H54 (cell line): ENCODE results near the gene TNP1.

Source experiments
- DNase-seq: peaks from one replicate; pipeline ENCODE4 v3.0.0; 2011; ENCODE audit warnings: low spot score, mixed read lengths; ENCODE audit not compliant: insufficient read length
- FAIRE-seq: peaks from 3 replicates; lab custom pipeline; 2011; peaks lifted over from hg19 to GRCh38; lab: Jason Lieb, UNC
- POLR2A ChIP-seq: IDR thresholded peaks from 2 replicates; pipeline ENCODE4 v1.6.1; 2011; ENCODE audit warnings: low read depth, mild to moderate bottlenecking, low read length

Gene TNP1

GRCh38 chr2:216884347-216884746 lies 24.5 kb upstream of the TNP1 start:
- TF ChIP-seq POLR2A = no peak
- FAIRE-seq (no peak), DNase-seq (no peak)

- no peak for TF ChIP-seq POLR2A
- DNase-seq = no peak
- FAIRE-seq = no peak
Measured at GRCh38 chr2:216882876-216883275, 23.0 kb upstream of the TNP1 start.

GRCh38 chr2:216881411-216881810 lies 21.5 kb upstream of the TNP1 start:
- no peak for TF ChIP-seq POLR2A
- FAIRE-seq = no peak

GRCh38 chr2:216880509-216881184 lies 20.8 kb upstream of the TNP1 start:
- FAIRE-seq (no peak), DNase-seq (no peak)
- no peak for TF ChIP-seq POLR2A

More at GRCh38 chr2:216881411-216881810, 21.5 kb upstream of the TNP1 start:
- DNase-seq = no peak

GRCh38 chr2:216879727-216880508 lies 20.1 kb upstream of the TNP1 start:
- TF ChIP-seq POLR2A = no peak
- FAIRE-seq = no peak
- DNase-seq = no peak

- no peak for TF ChIP-seq POLR2A
- FAIRE-seq (no peak), DNase-seq (no peak)
Measured at GRCh38 chr2:216878072-216878471, 18.2 kb upstream of the TNP1 start.

GRCh38 chr2:216877085-216877484 lies 17.2 kb upstream of the TNP1 start:
- TF ChIP-seq POLR2A = no peak
- DNase-seq (no peak), FAIRE-seq (no peak)

GRCh38 chr2:216875862-216876261 lies 16.0 kb upstream of the TNP1 start:
- DNase-seq = no peak
- FAIRE-seq = no peak
- TF ChIP-seq POLR2A = no peak

GRCh38 chr2:216873573-216873972 lies 13.7 kb upstream of the TNP1 start:
- no peak for FAIRE-seq

GRCh38 chr2:216872624-216873023 lies 12.8 kb upstream of the TNP1 start:
- FAIRE-seq = no peak
- TF ChIP-seq POLR2A = no peak
- no peak for DNase-seq

More at GRCh38 chr2:216873573-216873972, 13.7 kb upstream of the TNP1 start:
- no peak for TF ChIP-seq POLR2A
- DNase-seq = no peak

- no peak for DNase-seq
- no peak for FAIRE-seq
- TF ChIP-seq POLR2A = no peak
Measured at GRCh38 chr2:216872040-216872439, 12.2 kb upstream of the TNP1 start.

- no peak for DNase-seq
- FAIRE-seq = no peak
- no peak for TF ChIP-seq POLR2A
Measured at GRCh38 chr2:216871333-216871934, 11.6 kb upstream of the TNP1 start.

GRCh38 chr2:216870508-216871332 lies 10.9 kb upstream of the TNP1 start:
- FAIRE-seq = no peak
- DNase-seq = no peak

More at GRCh38 chr2:216870508-216871332, 10.9 kb upstream of the TNP1 start:
- no peak for TF ChIP-seq POLR2A
